Stimulated activated CD4-positive, alpha-beta T cell treated with anti-CD3 and anti-CD28 coated beads, Interleukin-15, amount 100 ng/mL, for 48 hours (primary cell): ENCODE results near the gene PTPRG.

Source experiments
- DNase-seq, 2 donors: peaks; one replicate each; pipeline ENCODE4 v3.0.0-alpha.2; 2020; ENCODE audit warnings: low read depth in 2 of 2

The PTPRG gene

GRCh38 chr3:61863579-61863978 is 302.2 kb downstream of the PTPRG start:
- no peak for DNase-seq

DNA sequence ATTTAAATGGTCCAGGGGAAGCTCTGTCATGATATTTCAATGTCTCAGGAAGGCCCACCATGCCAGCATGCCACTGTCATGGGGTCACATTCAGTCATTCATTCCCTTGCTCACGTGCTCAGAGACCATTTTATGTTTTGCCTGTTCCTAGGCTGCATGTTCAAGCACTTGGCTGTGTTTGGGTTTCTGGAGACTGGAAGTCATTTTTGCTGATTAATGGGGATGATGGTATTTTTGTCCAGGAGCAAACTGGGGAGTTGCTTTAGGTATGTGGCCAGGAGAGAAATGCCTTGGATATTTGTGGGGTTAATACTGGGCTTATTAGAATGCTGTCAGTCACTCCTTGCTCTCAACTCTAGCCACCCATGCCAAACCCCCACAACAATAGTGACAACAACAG is 303.5 kb downstream of the PTPRG start:
- no peak for DNase-seq

- DNase-seq = no peak
Observed at GRCh38 chr3:61865466-61866152, 304.2 kb downstream of the PTPRG start.

- DNase-seq = no peak
Observed at GRCh38 chr3:61866153-61866542, 304.8 kb downstream of the PTPRG start.

DNA sequence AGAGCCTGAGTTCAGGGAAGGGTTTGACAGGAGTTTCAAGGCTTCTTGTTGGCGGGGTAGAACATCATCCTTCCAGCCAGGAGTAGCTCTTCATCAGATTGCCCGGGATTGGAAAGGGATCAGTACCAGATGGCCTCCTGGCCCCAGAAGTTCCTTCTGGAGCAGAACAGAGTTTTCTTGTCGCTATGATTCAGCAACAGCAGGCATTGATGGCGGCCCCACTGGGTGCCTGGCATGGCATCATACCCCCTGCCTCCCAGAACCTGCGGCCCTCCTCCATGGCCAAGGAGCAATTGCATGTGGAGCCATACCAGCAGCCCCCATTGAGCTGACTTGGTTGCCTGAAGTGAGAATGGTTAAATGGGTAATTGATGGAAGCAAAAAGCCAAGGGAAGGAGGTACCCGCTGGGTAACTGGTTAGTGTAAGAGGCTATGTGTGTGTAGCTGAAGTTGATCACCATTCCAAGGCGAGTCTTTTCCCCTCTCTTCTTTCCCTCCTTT is 305.6 kb downstream of the PTPRG start:
- no peak for DNase-seq

- no peak for DNase-seq
Observed at GRCh38 chr3:61868499-61868898, 307.1 kb downstream of the PTPRG start.

DNA sequence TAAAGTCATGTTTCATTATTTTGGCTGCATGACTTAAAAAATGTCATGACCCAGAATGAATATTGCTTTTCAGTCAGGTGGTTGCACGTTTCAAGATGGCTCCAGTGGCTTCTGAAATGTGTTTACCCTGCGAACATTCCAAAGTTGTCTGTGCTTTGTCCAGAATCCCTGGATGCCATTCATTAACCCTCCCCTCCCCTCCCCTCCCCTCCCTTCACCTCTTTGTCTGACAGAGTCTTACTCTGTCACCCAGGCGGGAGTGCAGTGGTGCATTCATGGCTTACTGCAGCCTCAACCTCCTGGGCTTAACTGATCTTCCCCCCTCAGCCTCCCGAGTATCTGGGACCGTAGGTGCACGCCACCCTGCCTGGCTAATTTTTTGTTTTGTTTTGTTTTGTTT is 308.0 kb downstream of the PTPRG start:
- DNase-seq = no peak

DNA sequence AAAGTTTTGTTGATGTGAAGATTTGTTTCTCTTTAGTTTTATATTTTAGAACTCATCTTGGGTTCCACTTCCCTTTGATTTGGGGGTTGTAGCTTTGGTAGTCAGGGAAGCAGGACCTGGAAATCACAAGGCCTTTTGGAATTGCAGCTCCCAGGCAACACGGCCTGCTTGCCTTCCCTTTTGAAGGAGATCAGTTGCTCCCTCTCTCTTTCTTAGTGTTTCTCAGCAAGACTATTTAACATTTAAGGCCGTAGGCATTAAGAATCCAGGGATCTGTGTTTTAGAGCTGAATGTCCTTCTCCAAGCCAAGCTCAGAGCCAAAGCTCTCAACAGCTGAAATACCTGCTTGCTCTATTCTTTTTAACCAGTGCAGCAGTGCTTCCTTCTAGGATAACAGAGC is 310.3 kb downstream of the PTPRG start:
- DNase-seq = no peak

DNA sequence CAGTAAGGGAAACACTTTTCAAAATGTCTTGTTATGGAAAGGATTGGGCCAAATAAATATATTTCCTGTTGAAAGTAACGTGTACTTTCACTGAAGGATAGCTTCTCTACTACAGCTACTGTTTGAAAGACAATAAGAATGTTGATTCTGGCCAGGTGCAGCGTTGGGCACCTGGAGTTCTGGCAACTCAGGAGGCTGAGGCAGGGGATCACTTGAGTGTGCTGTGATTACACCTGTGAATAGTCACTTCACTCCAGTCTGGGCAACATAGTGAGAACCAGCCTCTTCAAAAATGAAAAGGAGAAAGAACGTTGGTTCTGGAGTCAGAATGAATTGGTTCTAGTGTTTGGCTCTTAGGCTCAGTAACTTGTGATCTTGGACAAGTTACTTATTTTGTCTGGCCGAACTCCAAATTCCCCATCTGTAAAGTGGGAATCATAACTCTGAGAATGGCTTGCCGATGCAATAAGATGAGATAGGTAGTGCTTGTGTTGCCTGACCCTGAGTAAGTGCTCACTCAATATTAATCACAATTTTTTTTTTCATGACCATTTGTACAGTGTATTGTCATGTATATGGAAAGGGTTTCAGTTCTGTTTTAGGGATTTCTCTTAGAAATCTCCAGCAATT is 310.8 kb downstream of the PTPRG start:
- no peak for DNase-seq

- no peak for DNase-seq
Observed at GRCh38 chr3:61875046-61875844, 313.9 kb downstream of the PTPRG start.

DNA sequence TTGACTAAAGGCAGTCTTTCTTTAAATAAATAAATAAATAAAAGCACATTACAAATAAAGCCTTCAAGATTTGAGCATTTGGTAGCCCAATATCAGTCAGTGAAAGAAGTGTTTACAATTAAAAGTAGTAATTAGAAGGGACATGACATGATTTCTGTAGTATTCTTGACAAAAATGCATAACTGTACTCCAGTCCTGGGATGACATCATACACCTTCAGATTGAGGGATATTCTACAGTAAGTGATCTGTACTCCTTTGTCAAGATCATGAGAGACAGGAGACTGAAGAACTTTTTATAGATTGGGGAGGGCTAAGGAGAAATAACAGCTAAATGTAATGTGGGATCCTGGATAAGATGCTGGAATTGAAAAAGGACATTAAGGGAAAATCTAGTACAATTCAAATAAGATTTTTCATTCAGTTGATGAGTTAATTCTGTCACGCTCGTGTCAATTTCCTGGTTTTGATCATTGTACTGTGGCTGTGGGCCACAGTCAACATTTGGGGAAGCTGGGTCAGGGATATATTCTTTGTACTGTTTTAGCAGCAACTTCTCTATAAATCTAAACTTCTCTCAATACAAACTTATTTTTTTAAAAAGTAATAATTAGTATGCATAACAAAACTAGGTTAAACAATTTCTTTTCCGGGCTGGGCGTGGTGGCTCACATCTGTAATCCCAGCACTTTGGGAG is 314.8 kb downstream of the PTPRG start:
- DNase-seq = no peak

DNA sequence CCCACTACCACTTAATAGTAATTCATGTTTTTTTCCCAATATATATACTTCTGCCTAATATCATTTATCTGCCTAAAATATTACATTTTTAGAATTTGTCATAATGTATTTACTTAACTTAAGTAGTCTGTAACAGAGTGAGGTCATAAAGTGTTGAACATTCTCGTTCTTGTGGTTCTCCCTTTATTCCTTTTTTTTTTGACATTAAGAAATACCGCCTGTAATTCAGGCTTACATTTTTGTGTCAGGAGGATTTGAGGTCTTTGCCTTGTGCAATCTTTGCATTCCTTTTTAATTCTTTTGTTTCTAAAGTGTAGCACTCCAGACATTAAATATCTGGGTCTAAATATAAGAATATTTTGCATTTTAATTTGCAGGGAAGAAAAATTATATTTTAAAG is 315.4 kb downstream of the PTPRG start:
- DNase-seq = no peak

DNA sequence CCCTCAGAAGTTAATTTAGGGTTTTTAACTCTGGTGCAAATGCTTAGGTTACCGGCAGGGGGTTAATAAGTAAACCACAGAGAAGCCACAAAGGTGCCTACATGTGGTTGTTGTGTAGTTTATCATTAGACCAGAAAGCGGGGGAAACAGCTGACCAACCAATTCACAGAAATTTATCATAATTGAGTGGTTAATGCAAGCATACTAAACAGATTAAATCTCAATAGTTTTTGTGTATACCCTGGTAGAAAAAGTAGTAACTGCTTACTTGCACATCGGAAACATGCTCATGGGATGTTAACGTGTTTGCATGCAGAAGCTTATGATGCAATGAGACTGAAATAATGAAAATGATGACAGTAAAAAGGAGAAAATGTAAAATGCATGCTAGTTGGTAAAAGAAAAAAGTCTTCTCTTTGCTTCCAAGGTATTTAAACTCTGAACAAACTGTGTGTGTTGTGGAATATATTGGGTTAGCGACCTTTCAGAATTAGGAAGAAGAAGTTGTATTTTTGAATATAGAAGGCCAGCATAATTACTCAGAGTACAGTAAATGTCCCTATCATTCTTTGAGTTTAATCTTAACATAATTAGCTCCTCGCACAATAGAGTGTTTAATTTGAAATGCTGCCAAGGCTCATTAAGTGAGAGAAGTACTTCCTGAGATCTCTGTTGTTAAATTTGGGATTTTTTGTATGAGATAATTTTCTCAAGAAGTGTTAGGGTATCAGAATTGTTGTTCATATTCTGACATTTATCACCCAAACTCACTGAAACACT is 316.2 kb downstream of the PTPRG start:
- no peak for DNase-seq

GRCh38 chr3:61882253-61882652 is 320.9 kb downstream of the PTPRG start:
- DNase-seq = no peak

DNA sequence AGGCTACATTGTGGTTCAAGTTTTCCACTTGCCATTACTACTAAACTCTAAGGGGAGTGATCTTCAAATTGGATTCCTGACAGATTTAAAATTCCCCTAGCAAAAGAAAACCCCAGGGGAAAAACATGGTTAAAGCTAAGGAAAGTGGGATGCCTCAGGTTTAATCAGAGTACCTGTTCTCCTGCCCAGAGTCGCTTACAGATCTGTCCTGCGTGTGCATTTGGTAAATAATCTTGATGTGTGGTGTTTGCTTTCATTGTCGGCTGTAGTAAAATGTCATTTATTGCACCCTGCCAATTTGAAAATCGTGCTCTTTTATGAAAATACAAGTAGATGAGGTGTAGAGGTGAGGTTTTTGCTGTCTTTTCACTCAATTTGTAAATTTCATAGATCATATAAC is 323.4 kb downstream of the PTPRG start:
- DNase-seq = no peak

- DNase-seq = no peak
Observed at GRCh38 chr3:61885414-61885813, 324.0 kb downstream of the PTPRG start.

DNA sequence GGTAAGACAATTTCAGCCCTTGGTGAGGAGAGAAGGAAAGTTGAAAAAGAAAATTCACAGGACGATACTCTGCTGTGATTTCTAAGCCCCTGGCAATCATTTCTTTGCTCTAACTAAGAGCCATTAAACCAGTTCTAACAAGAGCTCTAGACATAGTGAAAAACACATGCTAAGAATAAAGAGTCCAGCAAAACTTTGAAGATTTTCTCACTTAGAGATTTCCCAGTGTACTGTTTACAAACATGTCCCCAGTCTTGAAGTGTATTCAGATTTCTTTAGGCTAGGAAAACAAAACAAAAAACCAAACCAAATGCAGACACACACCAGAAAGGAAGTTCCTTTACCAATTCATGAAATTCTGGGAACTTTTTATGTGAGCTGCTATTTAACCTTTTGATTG is 325.8 kb downstream of the PTPRG start:
- DNase-seq = no peak

DNA sequence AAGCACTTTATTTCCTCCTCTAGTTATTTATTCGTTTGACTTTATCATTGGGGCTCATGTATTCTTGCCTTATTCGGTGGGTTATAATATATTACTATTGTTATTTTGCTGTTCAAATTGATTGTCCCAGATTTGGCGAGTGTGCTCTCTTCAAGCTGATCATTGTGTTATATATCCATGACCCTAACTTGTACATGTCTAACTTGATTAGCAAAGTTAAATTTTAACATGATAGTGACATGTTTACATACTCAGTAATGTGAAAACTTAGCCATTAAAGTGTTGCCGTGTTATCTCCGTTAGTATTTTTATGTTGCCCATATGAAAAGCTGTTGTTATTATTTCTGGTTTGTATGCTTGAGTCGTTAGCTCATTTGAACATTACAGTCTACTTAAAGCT is 327.9 kb downstream of the PTPRG start:
- no peak for DNase-seq

GRCh38 chr3:61890167-61890566 is 328.8 kb downstream of the PTPRG start:
- no peak for DNase-seq

- DNase-seq = no peak
Observed at GRCh38 chr3:61890586-61890985, 329.2 kb downstream of the PTPRG start.

GRCh38 chr3:61892891-61893290 is 331.5 kb downstream of the PTPRG start:
- no peak for DNase-seq
